Measurements from ENCODE around the gene GSTA5. TPM values are rescaled to one million over a fixed set of nuclear protein-coding genes. Genes with fewer than 3 reads are reported as not detected.
"Not testable (repeated sequence)": the region's sequence is repeated elsewhere in the genome, so short reads cannot be mapped to it uniquely, and the experiment has no call there.

Gene GSTA5
- total RNA-seq, 4 donors from 2014 or later, result not detected

DNA sequence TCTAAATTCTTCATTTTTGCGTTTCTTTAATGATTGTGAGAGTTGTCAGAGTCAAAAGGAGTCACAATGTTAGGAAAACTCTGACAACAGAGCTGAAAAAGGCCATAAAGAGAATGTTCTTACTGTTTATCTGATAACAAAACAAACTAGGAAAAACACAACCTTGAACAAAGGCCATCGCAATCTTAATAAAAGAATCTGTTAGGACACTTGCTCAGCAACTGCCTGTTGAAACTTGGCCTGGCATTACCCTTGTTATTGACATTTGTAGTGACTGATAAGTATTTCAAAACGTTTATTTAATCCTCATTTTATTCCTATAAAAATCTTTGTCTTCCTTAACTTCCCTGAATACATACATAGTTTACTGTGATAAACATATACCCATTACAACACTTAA lies 52.7 kb downstream of the GSTA5 start:
- no peaks in the 10 kb centered on the region for H3K36me3 ChIP-seq
- H3K9me3 ChIP-seq, result peaks cover 0 to 5% (median 0%) of the 10 kb centered on the region in 4 donors
- WGBS, 2 donors, result 53 to 63% methylated on average over 3 of the region's 3 CpGs
- H3K27me3 ChIP-seq, result no peaks in the 10 kb centered on the region
- no peak overlapping the region for H3K4me3 ChIP-seq
- no peaks in the 10 kb centered on the region for H3K4me1 ChIP-seq
- DNase-seq (ENCODE audit: low spot score in 2 of 2), result no peak
- TF ChIP-seq EP300 (IDR thresholded peaks at IDR 0.05) (no peak), POLR2A (IDR thresholded peaks at IDR 0.05) (no peak)
- TF ChIP-seq, protein P1, sequence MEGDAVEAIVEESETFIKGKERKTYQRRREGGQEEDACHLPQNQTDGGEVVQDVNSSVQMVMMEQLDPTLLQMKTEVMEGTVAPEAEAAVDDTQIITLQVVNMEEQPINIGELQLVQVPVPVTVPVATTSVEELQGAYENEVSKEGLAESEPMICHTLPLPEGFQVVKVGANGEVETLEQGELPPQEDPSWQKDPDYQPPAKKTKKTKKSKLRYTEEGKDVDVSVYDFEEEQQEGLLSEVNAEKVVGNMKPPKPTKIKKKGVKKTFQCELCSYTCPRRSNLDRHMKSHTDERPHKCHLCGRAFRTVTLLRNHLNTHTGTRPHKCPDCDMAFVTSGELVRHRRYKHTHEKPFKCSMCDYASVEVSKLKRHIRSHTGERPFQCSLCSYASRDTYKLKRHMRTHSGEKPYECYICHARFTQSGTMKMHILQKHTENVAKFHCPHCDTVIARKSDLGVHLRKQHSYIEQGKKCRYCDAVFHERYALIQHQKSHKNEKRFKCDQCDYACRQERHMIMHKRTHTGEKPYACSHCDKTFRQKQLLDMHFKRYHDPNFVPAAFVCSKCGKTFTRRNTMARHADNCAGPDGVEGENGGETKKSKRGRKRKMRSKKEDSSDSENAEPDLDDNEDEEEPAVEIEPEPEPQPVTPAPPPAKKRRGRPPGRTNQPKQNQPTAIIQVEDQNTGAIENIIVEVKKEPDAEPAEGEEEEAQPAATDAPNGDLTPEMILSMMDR (IDR thresholded peaks at IDR 0.05), result no peak
- H3K27ac ChIP-seq, result no peak overlapping the region

DNA sequence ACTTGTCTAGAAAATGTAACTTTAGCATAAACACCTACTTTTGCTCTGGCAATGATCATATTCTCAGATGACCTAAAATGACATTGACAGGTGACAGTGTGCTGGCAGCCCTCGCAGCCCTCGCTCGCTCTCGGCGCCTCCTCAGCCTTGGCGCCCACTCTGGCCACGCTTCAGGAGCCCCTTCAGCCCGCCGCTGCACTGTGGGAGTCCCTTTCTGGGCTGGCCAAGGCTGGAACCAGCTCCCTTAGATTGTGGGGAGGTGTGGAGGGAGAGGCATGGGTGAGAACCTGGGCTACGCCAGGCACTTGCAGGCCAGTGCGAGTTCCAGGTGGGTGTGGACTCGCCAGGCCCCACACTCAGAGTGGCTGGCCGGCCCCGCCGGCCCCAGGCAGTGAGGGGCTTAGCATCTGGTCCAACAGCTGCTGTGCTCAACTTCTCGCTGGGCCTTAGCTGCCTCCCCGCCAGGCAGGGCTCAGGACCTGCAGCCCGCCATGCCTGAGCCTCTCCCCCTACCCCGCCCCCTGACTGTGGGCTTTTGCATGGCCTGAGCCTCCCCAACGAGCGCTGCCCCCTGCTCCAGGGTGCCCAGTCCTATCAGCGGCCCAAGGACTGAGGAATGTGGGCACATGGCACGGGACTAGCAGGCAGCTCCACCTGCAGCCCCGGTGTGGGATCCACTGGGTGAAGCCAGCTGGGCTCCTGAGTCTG lies 54.2 kb downstream of the GSTA5 start:
- DNase-seq (ENCODE audit: low spot score in 2 of 2), result no peak

DNA sequence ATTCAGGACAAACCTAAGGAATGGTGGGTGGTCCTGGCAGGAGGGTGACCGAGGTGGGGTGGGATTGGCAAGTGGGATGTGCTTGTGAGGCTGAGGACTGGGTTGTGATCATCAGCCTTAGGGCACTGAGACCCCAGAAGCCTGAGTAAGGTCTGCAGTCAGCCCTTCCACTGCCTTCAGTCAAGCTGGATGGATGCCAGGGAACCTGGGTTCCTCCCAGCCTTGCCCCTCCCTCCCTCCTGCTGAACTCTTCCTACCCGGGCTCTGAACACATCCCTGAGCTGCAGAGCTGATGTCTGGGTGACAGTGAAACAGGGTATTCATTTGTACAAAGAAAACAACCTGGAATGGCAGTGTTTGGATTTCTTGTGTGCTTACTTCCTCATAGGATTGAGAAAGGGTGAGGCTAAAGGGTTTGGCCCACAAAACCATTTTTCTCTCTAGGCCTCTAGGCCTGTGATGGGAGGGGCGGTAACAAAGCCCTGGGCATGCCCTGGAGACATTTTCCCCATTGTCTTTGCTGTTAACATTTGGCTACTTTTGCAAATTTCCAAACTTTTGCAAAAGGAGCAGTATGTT lies 57.8 kb downstream of the GSTA5 start:
- not testable (repeated sequence) for H3K27ac ChIP-seq; H3K4me3 ChIP-seq; DNase-seq (ENCODE audit: low spot score in 2 of 2); H3K4me1 ChIP-seq; H3K36me3 ChIP-seq; H3K9me3 ChIP-seq; H3K27me3 ChIP-seq
- 24 to 27% methylated on average over 3 of the region's 3 CpGs for WGBS, 2 donors

More for the DNA sequence above, 54.2 kb downstream of the GSTA5 start:
- no peaks in the 10 kb centered on the region for H3K27me3 ChIP-seq
- H3K36me3 ChIP-seq, result no peaks in the 10 kb centered on the region
- no peak overlapping the region for H3K4me3 ChIP-seq
- TF ChIP-seq EP300 (IDR thresholded peaks at IDR 0.05) (no peak), POLR2A (IDR thresholded peaks at IDR 0.05) (no peak)
- TF ChIP-seq, protein P1 (IDR thresholded peaks at IDR 0.05), result no peak
- no peaks in the 10 kb centered on the region for H3K9me3 ChIP-seq
- H3K27ac ChIP-seq, result no peak overlapping the region
- 93% methylated on average over 14 to 24 of the region's 24 CpGs for WGBS, 2 donors
- H3K4me1 ChIP-seq, result no peaks in the 10 kb centered on the region

DNA sequence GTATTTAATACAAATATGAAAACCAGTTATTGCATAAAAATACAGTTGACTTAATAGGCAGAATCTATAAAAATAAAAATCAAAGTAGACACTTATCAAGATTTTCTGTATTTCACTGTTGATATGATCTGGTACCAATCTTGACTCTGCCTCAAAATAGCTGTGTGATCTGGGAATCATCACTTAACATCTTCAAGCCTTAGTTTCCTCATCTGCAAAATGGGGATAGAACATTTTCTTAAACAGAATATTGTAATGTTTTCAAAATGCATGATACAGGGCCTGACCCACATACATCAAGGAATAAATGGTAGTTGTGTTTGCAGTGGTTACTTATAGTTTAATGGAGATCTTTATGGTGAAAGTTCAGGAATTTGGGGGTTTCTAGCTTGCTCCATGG lies 58.4 kb downstream of the GSTA5 start:
- not testable (repeated sequence) for H3K27me3 ChIP-seq; H3K4me3 ChIP-seq; H3K36me3 ChIP-seq; DNase-seq (ENCODE audit: low spot score in 2 of 2); H3K27ac ChIP-seq; H3K9me3 ChIP-seq; H3K4me1 ChIP-seq

Other genes with a start within 250 kb of the GSTA5 start
- gene TMEM14A, start 169.7 kb downstream of the GSTA5 start, total RNA-seq, result 10 to 100 TPM; 14.4 to 39.6 (median 24.3) TPM
- gene GSTA2, start 77.3 kb downstream of the GSTA5 start, total RNA-seq, result not detected
- gene GSTA1, start 37.0 kb downstream of the GSTA5 start, total RNA-seq, result not detected
- not detected for gene GSTA3, start 68.9 kb upstream of the GSTA5 start, total RNA-seq
- 10 to 100 TPM; 24.3 to 34.7 (median 29.1) TPM for gene GSTA4, start 154.5 kb upstream of the GSTA5 start, total RNA-seq
- gene CILK1, start 221.0 kb upstream of the GSTA5 start, total RNA-seq, result 10 to 100 TPM; 11.1 to 19.0 (median 16.4) TPM
- 10 to 100 TPM; 50.6 to 71.8 (median 66.7) TPM for gene FBXO9, start 224.6 kb upstream of the GSTA5 start, total RNA-seq

Data from tibial nerve (tissue), 4 donors.